HG03442 (cell line): Measurements from ENCODE around the gene ATP2B2.

Source experiments
- ATAC-seq: cut with Tn5 transposase; IDR thresholded peaks from one replicate; pipeline ENCODE4 v1.9.1; 2021; ENCODE audit warnings: mild to moderate bottlenecking, moderate library complexity; ENCODE audit not compliant: unreplicated experiment

The ATP2B2 gene

DNA sequence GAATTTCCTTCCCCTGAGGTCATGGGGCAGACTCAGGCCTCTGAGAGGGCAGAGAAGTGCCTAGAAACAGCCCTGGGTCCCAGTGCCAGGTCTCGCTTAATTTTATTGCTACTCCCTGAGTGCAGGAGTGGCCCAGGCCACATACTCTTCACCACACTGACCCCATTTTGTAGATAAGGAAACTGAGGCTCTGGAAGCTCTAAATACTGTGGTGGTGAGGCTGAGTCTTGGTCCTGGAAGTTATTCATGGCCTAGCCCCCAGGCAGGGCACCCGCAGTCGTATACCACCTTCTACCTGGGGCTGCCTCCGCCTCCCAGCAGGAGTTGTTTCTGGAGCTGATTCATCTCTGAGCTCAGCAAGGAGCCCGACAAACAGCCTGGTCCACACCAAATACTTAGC is 9.8 kb downstream of the ATP2B2 start:
- ATAC-seq, result no peak

DNA sequence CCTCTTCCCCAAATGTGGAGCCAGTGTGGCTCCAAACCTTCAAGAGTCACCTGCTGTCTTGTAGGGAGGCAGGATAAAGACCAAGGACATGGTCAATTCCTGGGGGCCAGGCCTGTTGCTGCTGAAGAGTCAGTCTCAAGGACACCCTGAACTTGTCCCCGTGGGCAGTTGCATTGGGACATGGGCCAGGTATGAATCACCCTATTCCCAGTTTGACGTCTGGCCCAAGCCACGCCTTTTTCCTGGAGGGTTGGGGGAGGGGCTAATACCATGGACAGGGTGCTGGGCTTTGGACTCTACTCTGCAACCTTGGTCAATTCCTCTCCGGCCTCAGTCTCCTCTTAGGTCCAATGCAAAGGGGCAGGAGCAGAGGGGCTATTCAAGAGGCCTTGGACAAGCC is 10.4 kb downstream of the ATP2B2 start:
- ATAC-seq, result no peak

DNA sequence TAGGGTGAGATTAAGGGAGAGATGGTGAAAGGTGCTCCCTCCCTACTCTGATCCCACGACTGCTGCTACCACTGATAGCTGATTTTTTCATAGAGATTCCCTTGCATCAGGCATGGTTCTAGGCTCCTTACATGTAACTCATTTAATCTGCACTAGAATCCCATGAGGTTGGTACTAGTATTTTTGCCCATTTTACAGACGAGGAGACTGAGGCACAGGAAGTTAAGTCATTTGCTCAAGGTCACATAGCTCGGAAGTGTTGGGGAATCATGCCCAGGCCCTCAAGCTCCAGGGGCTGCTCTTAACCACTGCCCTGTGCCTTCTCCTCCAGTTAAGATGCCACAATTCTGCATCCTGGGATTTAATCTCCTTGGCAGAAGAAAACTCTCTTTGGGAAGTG is 11.2 kb downstream of the ATP2B2 start:
- no peak for ATAC-seq

DNA sequence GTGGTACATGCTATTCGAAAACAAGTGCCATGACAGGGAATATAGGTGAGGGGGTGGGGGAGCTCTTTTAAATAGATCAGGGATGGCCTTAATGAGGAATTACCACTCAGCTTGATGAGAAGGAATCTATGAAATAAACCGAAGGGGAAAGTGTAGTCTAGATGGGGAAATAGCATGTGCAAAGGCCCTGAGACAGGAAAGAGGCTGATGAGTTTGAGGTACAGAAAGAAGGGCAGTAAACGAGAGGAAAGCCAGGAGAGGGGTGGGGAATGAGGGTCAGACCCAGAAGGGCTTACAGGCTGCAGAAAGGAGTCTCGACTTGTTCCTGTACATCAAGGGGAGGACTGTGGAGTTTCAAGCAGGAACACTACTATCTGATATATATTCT is 12.2 kb downstream of the ATP2B2 start:
- no peak for ATAC-seq

DNA sequence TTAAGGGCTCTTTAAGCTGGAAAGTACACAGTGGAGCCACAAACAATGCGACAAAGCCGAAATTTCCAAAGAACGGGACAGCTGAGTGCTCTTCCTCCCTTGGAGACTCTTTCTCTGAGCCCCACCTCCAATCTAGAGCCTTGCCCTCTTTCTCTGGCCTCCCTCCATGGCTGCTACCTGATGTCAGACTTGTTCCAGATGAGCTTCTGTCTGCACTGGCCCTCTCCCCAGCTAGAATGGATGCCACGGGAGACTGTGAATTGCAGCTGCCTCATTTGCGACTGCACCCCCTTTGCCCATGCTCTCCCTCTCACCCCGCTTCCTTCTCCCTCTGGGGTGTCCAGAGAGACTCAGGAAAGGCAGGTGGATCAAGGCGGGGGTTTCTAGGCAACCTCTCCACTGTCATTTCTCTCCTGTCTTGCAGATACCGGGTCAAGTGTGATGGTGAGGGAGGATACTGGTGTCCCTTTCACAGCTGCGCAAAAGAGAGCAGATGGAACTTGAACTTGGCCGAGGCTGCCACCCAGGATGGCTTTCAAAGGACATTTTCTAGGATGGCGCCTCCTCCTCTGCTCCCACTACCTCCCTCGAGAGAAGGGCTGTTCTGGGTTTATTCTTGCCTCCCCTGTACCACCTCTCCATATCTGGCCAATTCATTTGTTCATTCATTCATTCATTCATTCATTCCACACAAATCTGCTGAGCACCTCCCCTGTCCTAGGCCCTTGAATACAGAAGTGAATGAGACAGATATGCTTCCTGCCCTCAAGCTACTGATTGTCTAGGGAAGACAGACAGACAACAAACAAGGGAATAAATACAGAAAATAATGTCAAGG is 12.8 kb downstream of the ATP2B2 start:
- no peak for ATAC-seq

- no peak for ATAC-seq
Measured at GRCh38 chr3:10489746-10490483, 15.5 kb downstream of the ATP2B2 start.

DNA sequence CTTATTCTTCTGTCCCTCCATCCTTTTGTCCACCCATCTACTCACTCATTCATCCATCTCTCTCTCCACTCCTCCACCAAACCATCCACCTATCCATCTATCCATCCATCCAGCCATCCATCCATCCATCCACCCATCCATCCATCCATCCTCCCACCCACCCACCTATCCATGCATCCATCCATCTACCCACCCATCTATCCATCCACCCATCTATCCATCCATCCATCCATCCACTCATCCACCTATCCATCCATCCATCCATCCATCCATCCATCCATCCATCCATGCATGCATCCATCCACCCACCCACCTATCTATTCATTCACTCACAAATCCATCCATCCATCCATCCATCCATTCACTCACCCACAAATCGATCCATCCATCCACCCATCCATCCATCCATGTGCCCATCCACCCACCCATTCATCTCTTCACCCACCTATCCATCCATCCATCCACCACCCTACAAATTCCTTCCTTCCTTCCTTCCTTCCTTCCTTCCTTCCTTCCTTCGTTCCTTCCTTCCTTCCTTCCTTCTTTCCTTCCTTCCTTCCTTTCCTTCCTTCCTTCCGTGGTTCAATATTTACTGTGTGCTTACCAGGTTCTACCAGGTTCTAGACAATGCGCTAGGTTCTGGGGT is 17.3 kb downstream of the ATP2B2 start:
- no peak for ATAC-seq

DNA sequence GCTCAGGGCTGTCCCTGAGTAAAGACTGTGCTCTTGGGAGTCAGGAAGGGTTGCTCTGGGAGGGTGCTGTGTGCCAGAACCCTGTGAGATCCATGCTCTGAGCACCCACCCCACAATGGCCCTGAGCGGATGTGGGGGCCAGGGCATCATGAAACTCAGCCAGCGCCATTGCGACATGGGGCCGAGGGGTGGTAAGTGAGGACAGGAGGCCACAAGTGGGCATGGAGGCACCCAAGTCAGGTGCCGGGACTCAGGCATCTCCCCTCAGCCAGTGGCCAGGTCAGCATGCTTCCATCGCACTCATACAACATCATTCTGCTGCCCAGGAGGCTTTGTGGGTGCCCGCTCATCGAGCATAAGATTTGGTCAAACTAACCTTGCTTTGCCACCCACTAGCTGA is 19.6 kb downstream of the ATP2B2 start:
- no peak for ATAC-seq

DNA sequence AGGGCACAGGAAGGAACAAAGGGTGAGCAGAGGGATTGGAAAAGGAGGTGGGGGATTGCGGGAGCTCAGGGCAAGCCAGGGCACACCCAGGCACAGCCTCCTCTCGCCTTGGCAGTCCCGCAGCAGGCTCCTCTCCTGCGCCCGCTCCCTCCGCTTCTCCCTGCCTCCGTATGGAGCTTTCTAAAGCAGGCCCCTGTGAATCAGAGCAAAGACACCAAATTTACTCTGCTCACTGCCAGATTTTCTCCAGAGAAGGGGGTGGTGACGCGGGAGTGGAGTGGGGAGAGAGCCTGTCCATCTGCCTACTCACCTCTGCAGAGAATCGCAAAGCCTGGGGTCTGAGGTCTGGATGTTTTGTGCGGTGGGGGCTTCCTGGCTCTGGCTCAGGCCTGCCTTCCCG is 20.0 kb downstream of the ATP2B2 start:
- ATAC-seq, result no peak

DNA sequence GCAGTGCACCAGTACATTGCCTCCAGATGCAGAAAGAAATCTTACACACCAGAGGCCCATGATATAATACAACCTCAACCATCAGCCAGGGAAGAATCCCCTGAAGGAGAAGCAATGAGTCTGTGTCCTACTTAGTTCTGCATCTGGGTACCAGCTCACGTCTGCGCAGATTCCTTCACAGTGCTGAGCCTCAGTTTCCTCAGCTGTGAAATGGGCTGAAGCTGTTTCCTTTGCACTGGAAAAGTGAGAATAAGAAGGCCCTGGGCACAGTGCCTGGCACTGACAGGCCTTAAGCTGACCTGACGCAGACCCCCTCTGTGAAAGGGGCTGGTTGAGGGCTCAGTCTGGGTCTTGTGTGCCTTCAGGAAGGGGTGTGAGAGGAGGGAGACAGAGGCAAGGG is 20.7 kb downstream of the ATP2B2 start:
- ATAC-seq, result no peak

DNA sequence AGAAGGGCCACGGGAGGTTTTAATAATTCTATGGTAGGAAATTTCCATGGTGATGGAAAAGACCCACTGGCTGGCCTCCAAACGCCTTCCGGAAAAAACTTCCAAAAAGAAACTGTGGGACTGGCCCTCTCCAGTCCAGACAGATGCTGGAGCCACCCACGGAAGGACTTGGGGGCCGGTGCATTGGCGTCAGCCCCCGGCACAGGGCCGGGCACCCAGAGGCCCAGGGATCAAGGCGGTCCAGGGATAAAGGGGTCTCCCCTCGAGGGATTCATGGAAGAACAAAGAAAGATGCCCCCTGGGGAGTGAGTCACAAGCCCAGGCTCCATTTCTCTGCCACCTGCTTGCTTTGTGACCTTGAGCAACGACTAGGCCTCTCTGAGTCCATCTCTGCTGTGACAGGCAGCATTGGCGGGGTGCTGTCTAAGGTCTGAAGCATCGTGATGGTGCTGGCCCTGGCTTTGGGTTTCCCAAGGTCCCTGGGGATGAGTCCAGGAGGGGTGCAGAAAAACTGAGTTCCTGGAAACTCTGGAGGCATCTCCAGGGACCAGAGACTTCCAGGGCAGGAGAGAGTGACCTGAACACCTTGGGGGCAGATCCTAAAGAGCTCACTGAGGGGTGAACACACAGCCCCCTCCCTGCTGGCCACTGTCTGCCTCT is 21.6 kb downstream of the ATP2B2 start:
- ATAC-seq, result no peak

GRCh38 chr3:10483364-10483675 is 22.1 kb downstream of the ATP2B2 start:
- no peak for ATAC-seq

GRCh38 chr3:10482631-10483363 is 22.6 kb downstream of the ATP2B2 start:
- ATAC-seq, result no peak

DNA sequence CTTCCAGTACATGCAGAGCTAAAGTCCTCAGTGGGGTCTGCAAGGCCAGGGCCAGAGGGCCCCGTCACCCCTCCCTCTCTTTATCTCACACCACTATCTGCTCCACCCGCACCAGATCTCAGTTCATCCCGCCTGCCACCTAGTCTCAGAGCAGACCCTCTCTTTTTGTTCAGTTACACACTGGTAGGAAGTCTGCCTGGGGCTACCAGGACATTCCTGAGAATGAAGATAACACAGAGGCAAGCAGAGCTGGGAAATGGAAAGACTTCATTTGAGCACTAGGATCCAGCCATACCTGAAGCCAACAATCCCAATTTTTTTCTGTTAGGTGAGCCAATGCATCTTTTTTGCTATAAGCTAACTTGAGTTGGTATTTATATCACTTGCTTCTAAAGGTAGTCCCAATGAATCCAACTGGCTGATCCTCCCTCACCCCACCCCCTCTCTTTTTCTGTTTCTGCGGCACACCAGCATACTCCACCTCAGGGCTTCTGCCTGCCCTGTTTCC is 24.5 kb downstream of the ATP2B2 start:
- ATAC-seq, result no peak

DNA sequence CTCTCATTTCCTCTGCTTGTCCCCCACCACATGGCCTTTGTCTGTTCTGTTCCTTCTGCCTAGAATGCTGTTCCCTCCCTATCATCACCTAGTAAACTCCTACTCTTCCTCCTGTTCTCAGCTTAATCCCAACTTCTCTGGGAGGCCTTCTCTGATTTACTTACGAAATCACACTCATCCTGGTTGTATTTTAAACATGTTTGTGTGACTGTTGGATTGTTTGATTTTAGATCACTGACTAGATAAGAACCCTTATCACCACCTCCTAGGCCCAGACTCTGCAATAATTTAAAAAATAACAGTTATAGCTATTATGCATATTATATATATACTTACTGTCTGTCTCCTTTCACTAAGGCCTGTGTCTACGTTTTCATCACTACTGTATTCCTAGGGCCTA is 26.1 kb downstream of the ATP2B2 start:
- ATAC-seq, result no peak

DNA sequence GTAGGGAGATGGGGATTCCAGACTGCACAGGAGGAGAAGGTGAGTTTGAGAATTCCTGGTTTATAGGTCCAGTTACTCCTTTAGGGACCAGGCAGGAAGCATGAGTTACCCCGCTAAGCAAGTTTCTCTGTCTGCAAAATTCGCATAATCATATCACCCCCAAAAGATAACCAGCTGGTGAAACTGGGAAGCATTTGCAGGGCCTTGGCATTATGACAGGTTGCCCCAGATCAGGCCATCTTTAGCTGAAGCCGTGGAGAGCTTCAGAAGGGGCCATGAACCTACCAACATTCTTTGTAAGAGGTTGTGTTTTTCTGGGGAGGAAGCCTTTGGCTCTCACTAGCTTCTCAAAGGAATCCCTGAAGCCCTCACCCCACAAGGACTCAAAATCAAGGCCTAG is 29.4 kb downstream of the ATP2B2 start:
- ATAC-seq, result no peak

DNA sequence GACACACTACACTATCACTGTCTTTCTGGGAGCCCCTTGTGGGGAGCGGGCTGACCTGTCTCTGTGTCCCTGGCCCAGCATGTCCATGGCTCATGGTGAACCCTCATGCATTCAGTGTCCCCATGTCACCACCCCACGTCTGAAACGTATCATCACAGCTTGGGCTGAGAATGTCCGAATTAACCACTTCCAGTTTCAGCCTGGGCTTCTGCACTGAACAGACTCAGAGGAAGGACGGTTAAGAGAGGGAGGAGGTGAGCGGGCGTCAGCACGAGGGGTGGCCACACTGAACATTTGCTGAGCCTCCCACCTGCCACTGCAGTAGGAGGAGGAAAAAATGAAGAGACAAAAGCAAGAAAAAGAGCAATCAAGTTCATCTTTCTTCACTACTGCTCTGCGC is 30.5 kb downstream of the ATP2B2 start:
- ATAC-seq, result peak; percentile 67

- no peak for ATAC-seq
Measured at GRCh38 chr3:10474275-10474646, 31.1 kb downstream of the ATP2B2 start.

- ATAC-seq, result no peak
Measured at GRCh38 chr3:10473581-10474274, 31.7 kb downstream of the ATP2B2 start.

GRCh38 chr3:10472877-10473440 is 32.4 kb downstream of the ATP2B2 start:
- no peak for ATAC-seq
